H1 (cell line): Measurements from ENCODE around the gene MBOAT1. TPM values are rescaled to one million over a fixed set of nuclear protein-coding genes. Genes with fewer than 3 reads are reported as not detected.

Experiments used
- CTCF ChIA-PET: fragments of 300-600 bp; sonication (Branson Sonifier 250); formaldehyde crosslinking; loops from one replicate; lab custom pipeline; 2021; ENCODE audit not compliant: partially characterized antibody; lab: Charles Lee
- POLR2A ChIA-PET: fragments of 300-600 bp; sonication (Branson Sonifier 250); formaldehyde crosslinking; loops from one replicate; lab custom pipeline; 2021; ENCODE audit warnings: inconsistent platforms; ENCODE audit not compliant: partially characterized antibody; lab: Charles Lee
- DNase-seq, 2 experiments: peaks; one replicate each; pipeline versions ENCODE4 v3.0.0 to v3.0.0-alpha.2; 2010 to 2022; ENCODE audit warnings: low spot score in 2 of 2, low read depth in 1 of 2, mixed read lengths in 1 of 2
- FAIRE-seq: peaks from 2 replicates; lab custom pipeline; 2011; peaks lifted over from hg19 to GRCh38; lab: Jason Lieb, UNC
- H2AFZ ChIP-seq: 2 replicates; pipeline ENCODE4 v1.8.1; 2012; ENCODE audit warnings: low read length, inconsistent platforms
- H2AK5ac ChIP-seq: 2 replicates; pipeline ENCODE4 v1.6.1; 2013; ENCODE audit warnings: low read depth, low read length
- H2BK120ac ChIP-seq: replicated peaks from 2 replicates; pipeline ENCODE3; 2013; ENCODE audit warnings: low read depth, low read length, inconsistent platforms
- H2BK12ac ChIP-seq: 2 replicates; pipeline ENCODE4 v1.6.1; 2013; ENCODE audit warnings: low read depth, low read length
- H2BK15ac ChIP-seq: 2 replicates; pipeline ENCODE4 v1.6.1; 2013; ENCODE audit warnings: low read length
- H2BK20ac ChIP-seq: 2 replicates; pipeline ENCODE4 v1.6.1; 2013; ENCODE audit warnings: low read length
- H2BK5ac ChIP-seq: 2 replicates; pipeline ENCODE4 v1.6.1; 2013; ENCODE audit warnings: low read depth, low read length
- H3K14ac ChIP-seq: 2 replicates; pipeline ENCODE4 v1.6.1; 2013; ENCODE audit warnings: inconsistent platforms; ENCODE audit not compliant: insufficient read length
- H3K18ac ChIP-seq: 2 replicates; pipeline ENCODE4 v1.6.1; 2013; ENCODE audit warnings: low read length; ENCODE audit errors: extremely low read depth
- H3K23ac ChIP-seq: 2 replicates; pipeline ENCODE4 v1.6.1; 2013; ENCODE audit warnings: inconsistent platforms; ENCODE audit not compliant: insufficient read length
- H3K23me2 ChIP-seq: 2 replicates; pipeline ENCODE4 v1.6.1; 2013; ENCODE audit warnings: low read depth, low read length
- H3K27ac ChIP-seq: 2 replicates; pipeline ENCODE4 v1.6.1; 2011; ENCODE audit warnings: low read depth, low read length, inconsistent platforms
- H3K27me3 ChIP-seq, 4 experiments: replicated peaks in 1 of 4; 1 replicate in 1 of 4; 2 replicates in 3 of 4; pipeline versions ENCODE4 v1.6.1 to v1.8.1; 2011 to 2013; ENCODE audit warnings: low read length in 3 of 4, mild to moderate bottlenecking in 3 of 4, inconsistent platforms in 2 of 4, mixed read lengths in 2 of 4, moderate library complexity in 1 of 4; ENCODE audit not compliant: control insufficient read depth in 3 of 4, insufficient read depth in 3 of 4; ENCODE audit errors: extremely low read depth in 1 of 4
- H3K36me3 ChIP-seq, 4 experiments: 2 replicates each; pipeline versions ENCODE4 v1.6.1 to v1.8.1; 2011 to 2013; ENCODE audit warnings: mild to moderate bottlenecking in 4 of 4, low read length in 3 of 4, moderate library complexity in 2 of 4, control low read depth in 1 of 4, inconsistent platforms in 1 of 4; ENCODE audit not compliant: insufficient read depth in 4 of 4, control insufficient read depth in 2 of 4
- H3K4ac ChIP-seq: replicated peaks from 2 replicates; pipeline ENCODE3; 2013; ENCODE audit warnings: low read length, low read depth, mixed read lengths, inconsistent platforms; ENCODE audit not compliant: insufficient read length
- H3K4me1 ChIP-seq, 4 experiments: replicated peaks in 1 of 4; 1 replicate in 1 of 4; 2 replicates in 3 of 4; pipeline versions ENCODE4 v1.6.1 to v1.8.1; 2011 to 2013; ENCODE audit warnings: low read length in 3 of 4, inconsistent platforms in 2 of 4, mixed read lengths in 1 of 4; ENCODE audit not compliant: insufficient read depth in 4 of 4, control insufficient read depth in 3 of 4
- H3K4me2 ChIP-seq, 2 experiments: 2 replicates each; pipeline versions ENCODE4 v1.6.1 to v1.8.1; 2011 to 2013; ENCODE audit warnings: low read depth in 2 of 2, low read length in 2 of 2, control low read depth in 1 of 2, inconsistent platforms in 1 of 2, mild to moderate bottlenecking in 1 of 2; ENCODE audit not compliant: insufficient read depth in 1 of 2
- H3K4me3 ChIP-seq, 4 experiments: fragments of 200-600, 300-600 bp in 1 of 4; sonication (generic), shearing (Covaris generic), sonication (Bioruptor Twin) in 1 of 4; 2 replicates each; pipeline versions ENCODE4 v1.5.1 to v1.8.1; 2011 to 2016; ENCODE audit warnings: low read length in 4 of 4, low read depth in 3 of 4, control low read depth in 2 of 4, inconsistent platforms in 2 of 4, mild to moderate bottlenecking in 2 of 4, mixed read lengths in 1 of 4, moderate library complexity in 1 of 4; ENCODE audit not compliant: insufficient read depth in 2 of 4; ENCODE audit errors: extremely low read depth in 1 of 4
- H3K56ac ChIP-seq: replicated peaks from 2 replicates; pipeline ENCODE3; 2013; ENCODE audit warnings: low read depth, mild to moderate bottlenecking, mixed read lengths, low read length, inconsistent platforms; ENCODE audit not compliant: insufficient read length
- H3K79me1 ChIP-seq: 2 replicates; pipeline ENCODE4 v1.6.1; 2013; ENCODE audit warnings: low read depth, low read length, control low read depth
- H3K79me2 ChIP-seq, 2 experiments: 2 replicates each; pipeline versions ENCODE4 v1.6.1 to v1.8.1; 2012 to 2013; ENCODE audit warnings: low read length in 2 of 2, mild to moderate bottlenecking in 2 of 2, inconsistent platforms in 1 of 2; ENCODE audit not compliant: insufficient read depth in 2 of 2, control insufficient read depth in 1 of 2
- H3K9ac ChIP-seq, 4 experiments: replicated peaks in 1 of 4; 1 replicate in 1 of 4; 2 replicates in 3 of 4; pipeline versions ENCODE4 v1.6.1 to v1.8.1; 2011 to 2013; ENCODE audit warnings: low read depth in 3 of 4, low read length in 3 of 4, control low read depth in 2 of 4, mild to moderate bottlenecking in 2 of 4, moderate library complexity in 2 of 4, inconsistent platforms in 1 of 4; ENCODE audit errors: extremely low read depth in 1 of 4
- H3K9me3 ChIP-seq, 2 experiments: 2 replicates each; pipeline versions ENCODE4 v1.6.1 to v1.8.1; 2012 to 2013; ENCODE audit warnings: mild to moderate bottlenecking in 2 of 2, moderate library complexity in 2 of 2, control low read depth in 1 of 2, inconsistent platforms in 1 of 2, low read depth in 1 of 2, low read length in 1 of 2, mixed read lengths in 1 of 2; ENCODE audit not compliant: insufficient read depth in 2 of 2
- H4K20me1 ChIP-seq, 2 experiments: replicated peaks in 1 of 2; 2 replicates each; pipeline versions ENCODE3 to v1.8.1; 2011 to 2013; ENCODE audit warnings: inconsistent platforms in 2 of 2, low read length in 2 of 2, mild to moderate bottlenecking in 1 of 2; ENCODE audit not compliant: insufficient read depth in 2 of 2, control insufficient read depth in 1 of 2
- H4K5ac ChIP-seq: 2 replicates; pipeline ENCODE4 v1.6.1; 2013; ENCODE audit warnings: low read length, low read depth, mixed read lengths, inconsistent platforms; ENCODE audit not compliant: insufficient read length
- H4K8ac ChIP-seq: 2 replicates; pipeline ENCODE4 v1.8.0; 2013; ENCODE audit warnings: mild to moderate bottlenecking, moderate library complexity, low read length, inconsistent platforms; ENCODE audit not compliant: insufficient read depth; ENCODE audit errors: extremely low read depth
- H4K91ac ChIP-seq: replicated peaks from 2 replicates; pipeline ENCODE3; 2013; ENCODE audit warnings: low read length, mixed read lengths, inconsistent platforms; ENCODE audit not compliant: insufficient read length
- HDAC2 ChIP-seq, 2 experiments: fragments of 300-600 bp in 1 of 2; sonication (generic) in 1 of 2; IDR thresholded peaks; 2 replicates each; pipeline ENCODE4 v1.6.1; 2011 to 2012; ENCODE audit warnings: low read depth in 2 of 2, low read length in 2 of 2, mild to moderate bottlenecking in 2 of 2, moderate library complexity in 2 of 2, borderline replicate concordance in 1 of 2, inconsistent platforms in 1 of 2
- POLR2A ChIP-seq, 2 experiments: IDR thresholded peaks; 1 replicate in 1 of 2; 2 replicates in 1 of 2; pipeline ENCODE4 v1.6.1; 2011; ENCODE audit warnings: low read depth in 2 of 2, low read length in 2 of 2, mild to moderate bottlenecking in 2 of 2; ENCODE audit errors: control extremely low read depth in 1 of 2
- YY1 ChIP-seq: IDR thresholded peaks from 2 replicates; pipeline ENCODE4 v1.6.1; 2011; ENCODE audit warnings: low read depth, mild to moderate bottlenecking, low read length
- WGBS, 2 experiments: shearing (Covaris generic) in 1 of 2; methylation state at CpG; one replicate each; pipeline versions ENCODE4 v1.1.6 to v1.1.7; 2013 to 2015; ENCODE audit warnings: low lambda C conversion rate in 2 of 2, mixed read lengths in 2 of 2, inconsistent platforms in 1 of 2, low coverage in 1 of 2, missing lambda C conversion rate in 1 of 2; ENCODE audit not compliant: insufficient replicate concordance in 2 of 2, insufficient coverage in 1 of 2, insufficient read length in 1 of 2; ENCODE audit errors: extremely low coverage in 1 of 2, missing lambda C conversion rate in 1 of 2; 5-methylcytosine and 5-hydroxymethylcytosine counted together
- polyA plus RNA-seq, 7 experiments: library from polyadenylated mRNA; depleted of rRNA in 3 of 7; stranded (reverse) in 5 of 7; unstranded in 2 of 7; fragments of >200 nt in 5 of 7; fragments of 200-250 nt in 2 of 7; gene quantifications; 1 replicate in 5 of 7; 2 replicates in 1 of 7; 4 replicates in 1 of 7; pipeline versions ENCODE4 v1.2.1 to v1.2.3, GENCODE V29; 2011 to 2013; ENCODE audit warnings: missing spikeins in 2 of 7, mixed read lengths in 2 of 7
- total RNA-seq: library from RNA; stranded (reverse); fragmentation: NEBNext Ultra II Directional; extraction: Animal tissue kit (Norgen Biotek cat#: 25700); gene quantifications from 2 replicates; pipeline ENCODE4 v1.2.1, GENCODE V29; 2021

MBOAT1 gene
- total and polyA plus RNA-seq, 2 of the 8 experiments (the other 6 are each of a cell fraction or from before 2014, with no cell fraction given): 4.9 to 19.5 TPM

GRCh38 chr6:20236909-20237600 is 24.8 kb upstream of the MBOAT1 start:
- Histone ChIP-seq H2AFZ (no peak overlapping the region), H2BK12ac (no peak overlapping the region), H3K14ac (no peak overlapping the region), H3K79me2 (no peaks in the 10 kb centered on the region), H3K9ac (no peak overlapping the region), H4K8ac (no peak overlapping the region), H4K91ac (no peak overlapping the region), H3K4me1 (peaks cover 0 to 5% (median 1%) of the 10 kb centered on the region in 4 experiments; a peak in 2 of 7 replicates), H4K20me1 (no peaks in the 10 kb centered on the region), H3K4me2 (no peak overlapping the region), H3K36me3 (no peaks in the 10 kb centered on the region), H3K27me3 (no peaks in the 10 kb centered on the region), H3K9me3 (no peaks in the 10 kb centered on the region), H4K5ac (no peak overlapping the region), H3K18ac (no peak overlapping the region), H3K27ac (no peak overlapping the region), H3K23me2 (no peaks in the 10 kb centered on the region; the same call in 1 of the 2 replicates), H2BK20ac (no peak overlapping the region), H2AK5ac (no peak overlapping the region), H3K23ac (no peak overlapping the region), H3K56ac (no peak overlapping the region), H2BK15ac (no peak overlapping the region), H3K79me1 (no peaks in the 10 kb centered on the region), H2BK5ac (no peak overlapping the region), H3K4ac (no peak overlapping the region), H3K4me3 (no peak overlapping the region), H2BK120ac (no peak overlapping the region)
- 91% methylated on average over 2 of the region's 2 CpGs; no CpG with 5 or more reads in 1 of the 2 experiments for WGBS, 2 experiments
- FAIRE-seq (no peak), DNase-seq (no peak)
- CTCF ChIA-PET: interaction anchor here (1.0 to 1.2 kb wide), 2 partner anchors 12 to 16 kb away, joined by 3 read pairs; no protein-coding TSS in a partner anchor
- POLR2A ChIA-PET: no interaction called here
- TF ChIP-seq HDAC2 (IDR thresholded peaks at IDR 0.05; ENCODE audit: borderline replicate concordance in 1 of 2, low read depth in 2 of 2, low read length in 2 of 2): no peak
- no peak for TF ChIP-seq YY1
- TF ChIP-seq POLR2A (IDR thresholded peaks at IDR 0.05; ENCODE audit: control extremely low read depth in 1 of 2, low read depth in 2 of 2, low read length in 2 of 2): no peak
